NT2/D1 (cell line): Measurements from ENCODE around the gene ENPP6.

ENCODE experiments used
- DNase-seq: peaks from one replicate; pipeline ENCODE4 v3.0.0-alpha.2; 2011; ENCODE audit warnings: low read depth, low spot score
- H3K27me3 ChIP-seq: 2 replicates; pipeline ENCODE4 v1.6.0; 2011; ENCODE audit warnings: mild to moderate bottlenecking; ENCODE audit not compliant: insufficient read length, insufficient read depth
- H3K36me3 ChIP-seq: 2 replicates; pipeline ENCODE4 v1.6.1; 2011; ENCODE audit warnings: mild to moderate bottlenecking, low read length, mixed read lengths; ENCODE audit not compliant: insufficient read depth, insufficient read length
- H3K4me1 ChIP-seq: 2 replicates; pipeline ENCODE4 v1.5.1; 2011; ENCODE audit not compliant: insufficient read depth, insufficient read length
- H3K4me3 ChIP-seq: 2 replicates; pipeline ENCODE4 v1.5.1; 2011; ENCODE audit warnings: low read depth; ENCODE audit not compliant: insufficient read length
- H3K9ac ChIP-seq: 2 replicates; pipeline ENCODE4 v1.6.0; 2011; ENCODE audit warnings: low read depth; ENCODE audit not compliant: insufficient read length
- H3K9me3 ChIP-seq: 2 replicates; pipeline ENCODE4 v1.5.1; 2011; ENCODE audit warnings: mild to moderate bottlenecking, low read length; ENCODE audit not compliant: insufficient read depth
- SUZ12 ChIP-seq: IDR thresholded peaks from 2 replicates; pipeline ENCODE4 v1.6.1; 2011; ENCODE audit not compliant: insufficient read length, insufficient read depth; ENCODE audit errors: extremely low read depth
- YY1 ChIP-seq: IDR thresholded peaks from 2 replicates; pipeline ENCODE4 v1.6.1; 2011; ENCODE audit not compliant: insufficient read length, insufficient read depth
- ZNF274 ChIP-seq: IDR thresholded peaks from 2 replicates; pipeline ENCODE4 v1.6.1; 2011; ENCODE audit warnings: mild to moderate bottlenecking, low read depth, low read length

ENPP6 gene

GRCh38 chr4:184165291-184165690, 52.4 kb downstream of the ENPP6 start:
- Histone ChIP-seq H3K9ac (no peak overlapping the region), H3K9me3 (no peaks in the 10 kb centered on the region), H3K27me3 (no peaks in the 10 kb centered on the region), H3K4me1 (peaks cover 7% of the 10 kb centered on the region), H3K36me3 (no peaks in the 10 kb centered on the region), H3K4me3 (no peak overlapping the region)
- no peak for DNase-seq
- TF ChIP-seq YY1 (no peak), SUZ12 (no peak), ZNF274 (no peak)

GRCh38 chr4:184163813-184164212, 53.9 kb downstream of the ENPP6 start:
- H3K9me3 ChIP-seq = no peaks in the 10 kb centered on the region
- no peak overlapping the region for H3K4me3 ChIP-seq
- H3K27me3 ChIP-seq = no peaks in the 10 kb centered on the region
- H3K4me1 ChIP-seq = peaks cover 2% of the 10 kb centered on the region
- no peak overlapping the region for H3K9ac ChIP-seq
- H3K36me3 ChIP-seq = no peaks in the 10 kb centered on the region
- no peak for DNase-seq
- TF ChIP-seq SUZ12 (no peak), YY1 (no peak), ZNF274 (no peak)

- no peak overlapping the region for H3K4me3 ChIP-seq
- no peak for DNase-seq
- H3K36me3 ChIP-seq = no peaks in the 10 kb centered on the region
- no peak overlapping the region for H3K9ac ChIP-seq
- H3K9me3 ChIP-seq = no peaks in the 10 kb centered on the region
- no peaks in the 10 kb centered on the region for H3K27me3 ChIP-seq
- no peak for TF ChIP-seq ZNF274
- TF ChIP-seq SUZ12 = no peak
- TF ChIP-seq YY1 = no peak
- H3K4me1 ChIP-seq = peaks cover 2% of the 10 kb centered on the region
Measured at GRCh38 chr4:184162596-184162995, 55.1 kb downstream of the ENPP6 start.

GRCh38 chr4:184157322-184157721, 60.4 kb downstream of the ENPP6 start:
- no peak overlapping the region for H3K4me3 ChIP-seq
- no peak overlapping the region for H3K9ac ChIP-seq
- no peaks in the 10 kb centered on the region for H3K36me3 ChIP-seq
- H3K27me3 ChIP-seq = no peaks in the 10 kb centered on the region
- H3K4me1 ChIP-seq = no peaks in the 10 kb centered on the region
- TF ChIP-seq SUZ12 (no peak), ZNF274 (no peak), YY1 (no peak)
- no peaks in the 10 kb centered on the region for H3K9me3 ChIP-seq
- no peak for DNase-seq

- no peaks in the 10 kb centered on the region for H3K4me1 ChIP-seq
- H3K27me3 ChIP-seq = no peaks in the 10 kb centered on the region
- DNase-seq = no peak
- TF ChIP-seq YY1 (no peak), ZNF274 (no peak), SUZ12 (no peak)
- H3K36me3 ChIP-seq = no peaks in the 10 kb centered on the region
- no peaks in the 10 kb centered on the region for H3K9me3 ChIP-seq
- H3K4me3 ChIP-seq = no peak overlapping the region
- no peak overlapping the region for H3K9ac ChIP-seq
Measured at GRCh38 chr4:184156163-184156920, 61.3 kb downstream of the ENPP6 start.

GRCh38 chr4:184154199-184154598, 63.5 kb downstream of the ENPP6 start:
- TF ChIP-seq ZNF274 (no peak), YY1 (no peak), SUZ12 (no peak)
- H3K9me3 ChIP-seq = no peaks in the 10 kb centered on the region
- no peak overlapping the region for H3K4me3 ChIP-seq
- H3K4me1 ChIP-seq = no peaks in the 10 kb centered on the region
- no peak for DNase-seq
- no peaks in the 10 kb centered on the region for H3K36me3 ChIP-seq
- no peaks in the 10 kb centered on the region for H3K27me3 ChIP-seq
- no peak overlapping the region for H3K9ac ChIP-seq

GRCh38 chr4:184153781-184154180, 63.9 kb downstream of the ENPP6 start:
- H3K36me3 ChIP-seq = no peaks in the 10 kb centered on the region
- H3K9me3 ChIP-seq = no peaks in the 10 kb centered on the region
- DNase-seq = no peak
- no peaks in the 10 kb centered on the region for H3K4me1 ChIP-seq
- no peak overlapping the region for H3K4me3 ChIP-seq
- H3K9ac ChIP-seq = no peak overlapping the region
- no peak for TF ChIP-seq ZNF274
- TF ChIP-seq YY1 = no peak
- TF ChIP-seq SUZ12 = no peak
- no peaks in the 10 kb centered on the region for H3K27me3 ChIP-seq
